ENCODE measurements around the gene CAMK1D. TPM values are rescaled to one million over a fixed set of nuclear protein-coding genes. Genes with fewer than 3 reads are reported as not detected.

The CAMK1D gene
- total and polyA plus RNA-seq, 2 experiments from 2014 or later = 4.6 to 7.2 TPM

GRCh38 chr10:12721334-12721733 is 372.0 kb downstream of the CAMK1D start:
- Histone ChIP-seq H3K4me3 (no peak overlapping the region), H3K4me2 (no peak overlapping the region), H3F3A (replicated peaks; ENCODE audit: low read depth) (no peaks in the 10 kb centered on the region), H4K20me1 (replicated peaks; ENCODE audit: insufficient read depth) (no peaks in the 10 kb centered on the region), H3K79me2 (replicated peaks; ENCODE audit: insufficient read depth) (no peaks in the 10 kb centered on the region), H3K9me2 (ENCODE audit: insufficient read depth) (no peaks in the 10 kb centered on the region), H3K27me3 (ENCODE audit: insufficient read depth) (no peaks in the 10 kb centered on the region), H3K4me1 (ENCODE audit: insufficient read depth) (0 out of 2 replicates have a peak, but pooled peaks cover 7% of the 10 kb centered on the region), H3K27ac (ENCODE audit: low read depth) (no peak overlapping the region), H3K36me3 (ENCODE audit: insufficient read depth) (no peaks in the 10 kb centered on the region), H2AFZ (no peak overlapping the region)
- no peak for DNase-seq (ENCODE audit: low spot score)
- TF ChIP-seq ZNF114 (CRISPR knock-in tag; IDR thresholded peaks at IDR 0.05) = no peak
- TF ChIP-seq ZNF331 (CRISPR knock-in tag; IDR thresholded peaks at IDR 0.05; ENCODE audit: low read depth) = no peak
- TF ChIP-seq EZH2 (IDR thresholded peaks at IDR 0.05; ENCODE audit: low read depth, unreplicated experiment) = no peak
- TF ChIP-seq POLR2AphosphoS5 (IDR thresholded peaks at IDR 0.05; ENCODE audit: low read depth) = no peak
- TF ChIP-seq JUNB (IDR thresholded peaks at IDR 0.05; ENCODE audit: unreplicated experiment) = no peak
- no peak for TF ChIP-seq ETS1 (IDR thresholded peaks at IDR 0.05)
- no peak for TF ChIP-seq CTCF (conservative IDR thresholded peaks at IDR 0.05; ENCODE audit: low read depth in 2 of 2)
- no peak for TF ChIP-seq REST (IDR thresholded peaks at IDR 0.05; ENCODE audit: unreplicated experiment)
- TF ChIP-seq, protein P1, sequence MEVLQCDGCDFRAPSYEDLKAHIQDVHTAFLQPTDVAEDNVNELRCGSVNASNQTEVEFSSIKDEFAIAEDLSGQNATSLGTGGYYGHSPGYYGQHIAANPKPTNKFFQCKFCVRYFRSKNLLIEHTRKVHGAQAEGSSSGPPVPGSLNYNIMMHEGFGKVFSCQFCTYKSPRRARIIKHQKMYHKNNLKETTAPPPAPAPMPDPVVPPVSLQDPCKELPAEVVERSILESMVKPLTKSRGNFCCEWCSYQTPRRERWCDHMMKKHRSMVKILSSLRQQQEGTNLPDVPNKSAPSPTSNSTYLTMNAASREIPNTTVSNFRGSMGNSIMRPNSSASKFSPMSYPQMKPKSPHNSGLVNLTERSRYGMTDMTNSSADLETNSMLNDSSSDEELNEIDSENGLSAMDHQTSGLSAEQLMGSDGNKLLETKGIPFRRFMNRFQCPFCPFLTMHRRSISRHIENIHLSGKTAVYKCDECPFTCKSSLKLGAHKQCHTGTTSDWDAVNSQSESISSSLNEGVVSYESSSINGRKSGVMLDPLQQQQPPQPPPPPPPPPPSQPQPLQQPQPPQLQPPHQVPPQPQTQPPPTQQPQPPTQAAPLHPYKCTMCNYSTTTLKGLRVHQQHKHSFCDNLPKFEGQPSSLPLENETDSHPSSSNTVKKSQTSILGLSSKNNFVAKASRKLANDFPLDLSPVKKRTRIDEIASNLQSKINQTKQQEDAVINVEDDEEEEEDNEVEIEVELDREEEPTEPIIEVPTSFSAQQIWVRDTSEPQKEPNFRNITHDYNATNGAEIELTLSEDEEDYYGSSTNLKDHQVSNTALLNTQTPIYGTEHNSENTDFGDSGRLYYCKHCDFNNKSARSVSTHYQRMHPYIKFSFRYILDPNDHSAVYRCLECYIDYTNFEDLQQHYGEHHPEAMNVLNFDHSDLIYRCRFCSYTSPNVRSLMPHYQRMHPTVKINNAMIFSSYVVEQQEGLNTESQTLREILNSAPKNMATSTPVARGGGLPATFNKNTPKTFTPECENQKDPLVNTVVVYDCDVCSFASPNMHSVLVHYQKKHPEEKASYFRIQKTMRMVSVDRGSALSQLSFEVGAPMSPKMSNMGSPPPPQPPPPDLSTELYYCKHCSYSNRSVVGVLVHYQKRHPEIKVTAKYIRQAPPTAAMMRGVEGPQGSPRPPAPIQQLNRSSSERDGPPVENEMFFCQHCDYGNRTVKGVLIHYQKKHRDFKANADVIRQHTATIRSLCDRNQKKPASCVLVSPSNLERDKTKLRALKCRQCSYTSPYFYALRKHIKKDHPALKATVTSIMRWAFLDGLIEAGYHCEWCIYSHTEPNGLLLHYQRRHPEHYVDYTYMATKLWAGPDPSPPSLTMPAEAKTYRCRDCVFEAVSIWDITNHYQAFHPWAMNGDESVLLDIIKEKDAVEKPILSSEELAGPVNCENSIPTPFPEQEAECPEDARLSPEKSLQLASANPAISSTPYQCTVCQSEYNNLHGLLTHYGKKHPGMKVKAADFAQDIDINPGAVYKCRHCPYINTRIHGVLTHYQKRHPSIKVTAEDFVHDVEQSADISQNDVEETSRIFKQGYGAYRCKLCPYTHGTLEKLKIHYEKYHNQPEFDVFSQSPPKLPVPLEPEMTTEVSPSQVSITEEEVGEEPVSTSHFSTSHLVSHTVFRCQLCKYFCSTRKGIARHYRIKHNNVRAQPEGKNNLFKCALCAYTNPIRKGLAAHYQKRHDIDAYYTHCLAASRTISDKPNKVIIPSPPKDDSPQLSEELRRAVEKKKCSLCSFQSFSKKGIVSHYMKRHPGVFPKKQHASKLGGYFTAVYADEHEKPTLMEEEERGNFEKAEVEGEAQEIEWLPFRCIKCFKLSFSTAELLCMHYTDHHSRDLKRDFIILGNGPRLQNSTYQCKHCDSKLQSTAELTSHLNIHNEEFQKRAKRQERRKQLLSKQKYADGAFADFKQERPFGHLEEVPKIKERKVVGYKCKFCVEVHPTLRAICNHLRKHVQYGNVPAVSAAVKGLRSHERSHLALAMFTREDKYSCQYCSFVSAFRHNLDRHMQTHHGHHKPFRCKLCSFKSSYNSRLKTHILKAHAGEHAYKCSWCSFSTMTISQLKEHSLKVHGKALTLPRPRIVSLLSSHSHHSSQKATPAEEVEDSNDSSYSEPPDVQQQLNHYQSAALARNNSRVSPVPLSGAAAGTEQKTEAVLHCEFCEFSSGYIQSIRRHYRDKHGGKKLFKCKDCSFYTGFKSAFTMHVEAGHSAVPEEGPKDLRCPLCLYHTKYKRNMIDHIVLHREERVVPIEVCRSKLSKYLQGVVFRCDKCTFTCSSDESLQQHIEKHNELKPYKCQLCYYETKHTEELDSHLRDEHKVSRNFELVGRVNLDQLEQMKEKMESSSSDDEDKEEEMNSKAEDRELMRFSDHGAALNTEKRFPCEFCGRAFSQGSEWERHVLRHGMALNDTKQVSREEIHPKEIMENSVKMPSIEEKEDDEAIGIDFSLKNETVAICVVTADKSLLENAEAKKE (CRISPR knock-in tag; IDR thresholded peaks at IDR 0.05) = no peak
- H3K27ac Mint-ChIP-seq = no peak overlapping the region
- H3K36me3 Mint-ChIP-seq (ENCODE audit: low read depth) = no peaks in the 10 kb centered on the region
- H3K9me3 Mint-ChIP-seq = no peaks in the 10 kb centered on the region
- ATAC-seq = no peak
- H3K4me1 Mint-ChIP-seq = peaks cover 14% of the 10 kb centered on the region
- no peak overlapping the region for H3K4me3 Mint-ChIP-seq
- peaks cover 2% of the 10 kb centered on the region for H3K27me3 Mint-ChIP-seq (ENCODE audit: insufficient read depth, low read depth, poor library complexity)
